GM18519 (cell line): ENCODE data around the gene DOCK7.
A peak's percentile ranks its signal among the peaks of the same experiment; 100 is the strongest.
"Not testable (repeated sequence)": the region's sequence is repeated elsewhere in the genome, so short reads cannot be mapped to it uniquely, and the experiment has no call there.

ENCODE experiments used
- ATAC-seq: cut with Tn5 transposase; IDR thresholded peaks from one replicate; pipeline ENCODE4 v1.9.1; 2021; ENCODE audit warnings: mild to moderate bottlenecking, moderate library complexity; ENCODE audit not compliant: unreplicated experiment, low FRiP score

Gene DOCK7

GRCh38 chr1:62687903-62688686, at the start of gene DOCK7:
TSS of gene DOCK7 (minus strand) at chr1:62688386. CDS start at chr1:62688264, 122 bp downstream.
- ATAC-seq = peak; percentile 54

GRCh38 chr1:62735491-62736171, 47.4 kb upstream of the DOCK7 start:
- no peak for ATAC-seq

- no peak for ATAC-seq
Observed at GRCh38 chr1:62732331-62732730, 44.1 kb upstream of the DOCK7 start.

GRCh38 chr1:62728963-62729362, 40.8 kb upstream of the DOCK7 start:
- no peak for ATAC-seq

- no peak for ATAC-seq
Observed at GRCh38 chr1:62727656-62728407, 39.6 kb upstream of the DOCK7 start.

GRCh38 chr1:62726011-62726442, 37.8 kb upstream of the DOCK7 start:
- no peak for ATAC-seq

GRCh38 chr1:62725255-62725654, 37.1 kb upstream of the DOCK7 start:
- no peak for ATAC-seq

GRCh38 chr1:62724430-62724829, 36.2 kb upstream of the DOCK7 start:
- ATAC-seq = no peak

- ATAC-seq = no peak
Observed at GRCh38 chr1:62723883-62724282, 35.7 kb upstream of the DOCK7 start.

- peak; percentile 88 for ATAC-seq
Observed at GRCh38 chr1:62722796-62723195, 34.6 kb upstream of the DOCK7 start.

- no peak for ATAC-seq
Observed at GRCh38 chr1:62720946-62721554, 32.9 kb upstream of the DOCK7 start.

GRCh38 chr1:62718400-62718799, 30.2 kb upstream of the DOCK7 start:
- not testable (repeated sequence) for ATAC-seq

- ATAC-seq = no peak
Observed at GRCh38 chr1:62717483-62717882, 29.3 kb upstream of the DOCK7 start.

GRCh38 chr1:62716397-62716796, 28.2 kb upstream of the DOCK7 start:
- no peak for ATAC-seq

GRCh38 chr1:62712336-62713243, 24.4 kb upstream of the DOCK7 start:
- ATAC-seq = no peak

- no peak for ATAC-seq
Observed at GRCh38 chr1:62707744-62708120, 19.5 kb upstream of the DOCK7 start.

GRCh38 chr1:62706985-62707743, 19.0 kb upstream of the DOCK7 start:
- ATAC-seq = no peak

- not testable (repeated sequence) for ATAC-seq
Observed at GRCh38 chr1:62698161-62698560, 10.0 kb upstream of the DOCK7 start.

GRCh38 chr1:62694479-62694878, 6.3 kb upstream of the DOCK7 start:
- not testable (repeated sequence) for ATAC-seq
